OCI-LY1 (cell line): ENCODE results near the gene OR9A4.

ENCODE experiments used
- H2AFZ ChIP-seq: fragments of 200-600 bp; sonication (generic), shearing (Covaris generic); 2 replicates; pipeline ENCODE4 v1.6.0; 2014; ENCODE audit warnings: antibody characterized with exemption, mild to moderate bottlenecking, low read length
- H3F3A ChIP-seq: fragments of 200-600 bp; sonication (generic), shearing (Covaris generic); 2 replicates; pipeline ENCODE4 v1.6.0; 2014; ENCODE audit warnings: mild to moderate bottlenecking, antibody characterized with exemption, low read length, moderate library complexity; ENCODE audit not compliant: insufficient read depth
- H3K27ac ChIP-seq: fragments of 200-600 bp; sonication (generic); 2 replicates; pipeline ENCODE4 v1.5.1; 2014; ENCODE audit warnings: low read length, mixed run types, mild to moderate bottlenecking, low read depth; ENCODE audit not compliant: poor library complexity, severe bottlenecking
- H3K27me3 ChIP-seq: fragments of 200-600 bp; sonication (generic); 2 replicates; pipeline ENCODE4 v1.6.0; 2014; ENCODE audit warnings: antibody characterized with exemption, mild to moderate bottlenecking, low read length, moderate library complexity; ENCODE audit not compliant: insufficient read depth
- H3K36me3 ChIP-seq: fragments of 200-600 bp; sonication (generic); 2 replicates; pipeline ENCODE4 v1.6.1; 2014; ENCODE audit warnings: mild to moderate bottlenecking, antibody characterized with exemption, low read length, moderate library complexity, mixed read lengths; ENCODE audit not compliant: insufficient read depth
- H3K4me1 ChIP-seq: fragments of 200-600 bp; sonication (generic); 2 replicates; pipeline ENCODE4 v1.5.1; 2014; ENCODE audit warnings: mild to moderate bottlenecking, low read length, moderate library complexity; ENCODE audit not compliant: insufficient read depth, severe bottlenecking
- H3K4me2 ChIP-seq: fragments of 200-600 bp; sonication (generic), shearing (Covaris generic); 2 replicates; pipeline ENCODE4 v1.6.1; 2014; ENCODE audit warnings: low read length
- H3K4me3 ChIP-seq: fragments of 200-600 bp; sonication (generic); 2 replicates; pipeline ENCODE4 v1.5.1; 2014; ENCODE audit warnings: low read length, low read depth, mild to moderate bottlenecking, mixed read lengths; ENCODE audit not compliant: poor library complexity, severe bottlenecking
- H3K79me2 ChIP-seq: fragments of 200-600 bp; shearing (Covaris generic); 2 replicates; pipeline ENCODE4 v1.6.1; 2016; ENCODE audit warnings: mixed run types, low read length, mixed read lengths; ENCODE audit not compliant: insufficient read depth
- H3K9ac ChIP-seq: fragments of 200-600 bp; sonication (generic), shearing (Covaris generic); 2 replicates; pipeline ENCODE4 v1.6.1; 2014; ENCODE audit warnings: mild to moderate bottlenecking, low read length, mixed read lengths
- H3K9me2 ChIP-seq: fragments of 200-600 bp; sonication (generic), shearing (Covaris generic); 2 replicates; pipeline ENCODE4 v1.6.1; 2014; ENCODE audit warnings: low read depth, mild to moderate bottlenecking, low read length, mixed read lengths
- H3K9me3 ChIP-seq: fragments of 200-600 bp; shearing (Covaris generic); 2 replicates; pipeline ENCODE4 v1.6.1; 2014; ENCODE audit warnings: low read length, mixed read lengths
- H4K20me1 ChIP-seq: fragments of 200-600 bp; sonication (generic), shearing (Covaris generic); 2 replicates; pipeline ENCODE4 v1.6.0; 2016; ENCODE audit warnings: mild to moderate bottlenecking, low read length; ENCODE audit not compliant: insufficient read depth
- CTCF ChIP-seq: fragments of 200-600 bp; sonication (generic), shearing (Covaris generic); IDR thresholded peaks from 2 replicates; pipeline ENCODE4 v1.5.1; 2017; ENCODE audit warnings: mild to moderate bottlenecking, antibody characterized with exemption, low read length, moderate library complexity, mixed read lengths
- EZH2 ChIP-seq: fragments of 200-600 bp; sonication (generic), shearing (Covaris generic); IDR thresholded peaks from 2 replicates; pipeline ENCODE4 v1.8.0; 2017; ENCODE audit warnings: borderline replicate concordance, mixed run types, mild to moderate bottlenecking, antibody characterized with exemption, low read length, moderate library complexity, mixed read lengths

Gene OR9A4

DNA sequence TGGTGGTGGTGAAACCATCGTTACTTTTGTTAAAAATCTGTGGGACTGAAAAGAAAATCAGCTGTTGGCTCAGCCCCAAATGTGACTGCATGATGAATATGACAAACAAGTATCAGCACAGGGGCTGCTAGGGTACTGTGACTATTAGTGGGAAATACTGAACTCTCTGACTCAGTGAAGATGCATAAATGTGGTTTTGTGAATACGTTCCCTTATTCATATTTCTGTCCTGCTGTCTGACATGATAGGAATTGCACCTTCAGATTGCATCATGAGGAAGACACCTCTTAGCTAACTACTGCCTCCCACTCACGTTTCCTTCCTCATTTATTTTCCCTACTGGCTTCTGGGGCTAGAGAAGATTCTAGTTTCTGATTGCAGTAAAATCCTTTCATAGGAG is 29.2 kb downstream of the OR9A4 start:
- 0 out of 2 replicates have a peak, but pooled peaks cover 5% of the 10 kb centered on the region for H3K9me3 ChIP-seq
- H3K4me1 ChIP-seq = no peaks in the 10 kb centered on the region
- no peaks in the 10 kb centered on the region for H4K20me1 ChIP-seq
- no peaks in the 10 kb centered on the region; the same call in 1 of the 2 replicates for H3K27me3 ChIP-seq
- H3K27ac ChIP-seq = no peak overlapping the region
- no peak overlapping the region for H2AFZ ChIP-seq
- no peak overlapping the region for H3K4me3 ChIP-seq
- H3K36me3 ChIP-seq = no peaks in the 10 kb centered on the region
- no peak overlapping the region for H3K4me2 ChIP-seq
- H3K9ac ChIP-seq = no peak overlapping the region
- H3K9me2 ChIP-seq = no peaks in the 10 kb centered on the region
- H3F3A ChIP-seq = no peaks in the 10 kb centered on the region
- TF ChIP-seq CTCF = no peak
- no peak for TF ChIP-seq EZH2
- H3K79me2 ChIP-seq = no peaks in the 10 kb centered on the region

DNA sequence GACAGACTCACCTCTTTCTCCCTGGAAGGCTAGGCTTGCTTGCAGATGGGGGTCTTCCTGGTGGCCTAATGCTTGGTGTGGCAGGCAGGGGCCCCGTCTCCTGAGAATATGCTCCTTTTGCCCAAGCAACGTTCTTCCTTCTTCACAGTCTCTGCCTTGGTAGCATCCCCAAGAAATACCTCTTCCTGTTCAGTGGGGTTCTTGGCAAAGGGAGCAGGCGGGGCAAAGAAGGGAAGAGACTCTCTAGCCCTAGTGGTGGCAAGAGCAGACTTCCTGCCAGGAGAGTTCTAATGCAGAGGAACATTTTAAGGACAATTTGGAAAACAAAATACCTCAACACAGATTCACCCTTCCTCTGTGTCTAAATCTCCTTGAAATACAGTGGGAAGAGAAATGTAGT is 30.6 kb downstream of the OR9A4 start, which contains the start of gene CLEC5A:
TSS of gene CLEC5A (minus strand) at position 179 of the 400 bp plus-strand sequence. CDS start 682 bp downstream, outside the sequence.
- Histone ChIP-seq H3F3A (no peaks in the 10 kb centered on the region), H3K36me3 (no peaks in the 10 kb centered on the region), H3K4me1 (no peaks in the 10 kb centered on the region), H3K27ac (no peak within 1 kb of the TSS), H3K9me3 (no peaks in the 10 kb centered on the region), H3K4me2 (no peak within 1 kb of the TSS), H3K27me3 (no peaks in the 10 kb centered on the region; the same call in 1 of the 2 replicates), H3K79me2 (no peaks in the 10 kb centered on the region), H3K9ac (no peak within 1 kb of the TSS), H4K20me1 (no peaks in the 10 kb centered on the region), H3K9me2 (no peaks in the 10 kb centered on the region), H3K4me3 (no peak within 1 kb of the TSS), H2AFZ (no peak within 1 kb of the TSS)
- no peak for TF ChIP-seq CTCF
- TF ChIP-seq EZH2 = no peak

GRCh38 chr7:141949021-141949420 is 32.8 kb downstream of the OR9A4 start:
- H3K27me3 ChIP-seq = no peaks in the 10 kb centered on the region; the same call in 1 of the 2 replicates
- H3K79me2 ChIP-seq = no peaks in the 10 kb centered on the region
- no peak overlapping the region for H3K9ac ChIP-seq
- no peak overlapping the region for H2AFZ ChIP-seq
- no peaks in the 10 kb centered on the region for H3K9me2 ChIP-seq
- no peaks in the 10 kb centered on the region for H3K4me1 ChIP-seq
- H3K36me3 ChIP-seq = no peaks in the 10 kb centered on the region
- no peak overlapping the region for H3K4me3 ChIP-seq
- TF ChIP-seq CTCF (no peak), EZH2 (no peak)
- H3F3A ChIP-seq = no peaks in the 10 kb centered on the region
- no peaks in the 10 kb centered on the region for H4K20me1 ChIP-seq
- H3K27ac ChIP-seq = no peak overlapping the region
- H3K9me3 ChIP-seq = no peaks in the 10 kb centered on the region
- H3K4me2 ChIP-seq = no peak overlapping the region
